ENCODE data around the gene RAET1E.
"Not testable (repeated sequence)": the region's sequence is repeated elsewhere in the genome, so short reads cannot be mapped to it uniquely, and the experiment has no call there.

RAET1E gene

GRCh38 chr6:149895048-149895590 is 2.8 kb downstream of the RAET1E start:
- H3K9me2 ChIP-seq (replicated peaks; ENCODE audit: insufficient read depth, low read length), result no peaks in the 10 kb centered on the region
- H3K79me2 ChIP-seq (ENCODE audit: low read length), result no peaks in the 10 kb centered on the region
- H3F3A ChIP-seq (ENCODE audit: insufficient read depth, low read length), result no peaks in the 10 kb centered on the region
- no peak overlapping the region for H3K4me2 ChIP-seq (ENCODE audit: low read depth, low read length)
- no peaks in the 10 kb centered on the region for H3K9me3 ChIP-seq (replicated peaks; ENCODE audit: insufficient read depth, low read length)
- no peaks in the 10 kb centered on the region for H4K20me1 ChIP-seq (ENCODE audit: insufficient read depth, low read length)
- no peaks in the 10 kb centered on the region for H3K4me1 ChIP-seq (ENCODE audit: low read length)
- TF ChIP-seq, protein P1, sequence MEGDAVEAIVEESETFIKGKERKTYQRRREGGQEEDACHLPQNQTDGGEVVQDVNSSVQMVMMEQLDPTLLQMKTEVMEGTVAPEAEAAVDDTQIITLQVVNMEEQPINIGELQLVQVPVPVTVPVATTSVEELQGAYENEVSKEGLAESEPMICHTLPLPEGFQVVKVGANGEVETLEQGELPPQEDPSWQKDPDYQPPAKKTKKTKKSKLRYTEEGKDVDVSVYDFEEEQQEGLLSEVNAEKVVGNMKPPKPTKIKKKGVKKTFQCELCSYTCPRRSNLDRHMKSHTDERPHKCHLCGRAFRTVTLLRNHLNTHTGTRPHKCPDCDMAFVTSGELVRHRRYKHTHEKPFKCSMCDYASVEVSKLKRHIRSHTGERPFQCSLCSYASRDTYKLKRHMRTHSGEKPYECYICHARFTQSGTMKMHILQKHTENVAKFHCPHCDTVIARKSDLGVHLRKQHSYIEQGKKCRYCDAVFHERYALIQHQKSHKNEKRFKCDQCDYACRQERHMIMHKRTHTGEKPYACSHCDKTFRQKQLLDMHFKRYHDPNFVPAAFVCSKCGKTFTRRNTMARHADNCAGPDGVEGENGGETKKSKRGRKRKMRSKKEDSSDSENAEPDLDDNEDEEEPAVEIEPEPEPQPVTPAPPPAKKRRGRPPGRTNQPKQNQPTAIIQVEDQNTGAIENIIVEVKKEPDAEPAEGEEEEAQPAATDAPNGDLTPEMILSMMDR (IDR thresholded peaks at IDR 0.05; ENCODE audit: low read length), result no peak
- TF ChIP-seq EZH2 (optimal IDR thresholded peaks at IDR 0.05; ENCODE audit: low read depth, low read length) (no peak), EZH2phosphoT487 (IDR thresholded peaks at IDR 0.05; ENCODE audit: low read length) (no peak)
- H3K4me3 ChIP-seq (ENCODE audit: low read length), result no peak overlapping the region
- peaks cover 29% of the 10 kb centered on the region for H3K27me3 ChIP-seq (replicated peaks; ENCODE audit: insufficient read depth, low read length)
- no peaks in the 10 kb centered on the region for H3K36me3 ChIP-seq (replicated peaks; ENCODE audit: insufficient read depth, low read length)
- H3K9ac ChIP-seq (ENCODE audit: low read length), result no peak overlapping the region
- DNase-seq, result no peak
- H2AFZ ChIP-seq (ENCODE audit: low read length), result no peak overlapping the region
- H3K27ac ChIP-seq (ENCODE audit: low read length), result no peak overlapping the region

- H3K4me2 ChIP-seq (ENCODE audit: low read depth, low read length); H4K20me1 ChIP-seq (ENCODE audit: insufficient read depth, low read length); H3K4me1 ChIP-seq (ENCODE audit: low read length); H3K9me3 ChIP-seq (replicated peaks; ENCODE audit: insufficient read depth, low read length); H3K4me3 ChIP-seq (ENCODE audit: low read length); H3K9ac ChIP-seq (ENCODE audit: low read length); H3K27ac ChIP-seq (ENCODE audit: low read length); DNase-seq; H2AFZ ChIP-seq (ENCODE audit: low read length); H3F3A ChIP-seq (ENCODE audit: insufficient read depth, low read length); H3K79me2 ChIP-seq (ENCODE audit: low read length); H3K9me2 ChIP-seq (replicated peaks; ENCODE audit: insufficient read depth, low read length); H3K36me3 ChIP-seq (replicated peaks; ENCODE audit: insufficient read depth, low read length): not testable (repeated sequence)
- peaks cover 34% of the 10 kb centered on the region; the same call in 1 of the 2 replicates for H3K27me3 ChIP-seq (replicated peaks; ENCODE audit: insufficient read depth, low read length)
Measured at GRCh38 chr6:149891864-149892263, 6.0 kb downstream of the RAET1E start.

DNA sequence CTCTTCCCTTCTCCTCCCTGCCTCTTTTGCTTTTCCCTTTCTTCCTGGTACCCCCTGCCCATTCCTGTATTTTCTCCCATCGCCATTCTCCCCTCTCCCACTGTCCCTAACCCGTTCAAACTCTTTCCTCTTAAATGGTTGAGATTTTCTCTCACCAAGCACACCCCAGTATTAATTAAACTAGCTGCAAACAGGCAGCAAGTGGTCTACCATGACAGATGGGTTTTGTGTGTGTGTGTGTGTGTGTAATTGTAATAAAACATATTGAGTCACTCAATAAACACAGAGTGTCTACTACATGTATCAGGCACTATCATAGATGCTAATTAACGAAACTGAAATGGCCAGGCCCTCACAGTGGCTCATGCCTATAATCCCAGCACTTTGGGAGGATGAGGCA is 6.7 kb downstream of the RAET1E start:
- no peak overlapping the region for H3K4me2 ChIP-seq (ENCODE audit: low read depth, low read length)
- no peaks in the 10 kb centered on the region for H3K4me1 ChIP-seq (ENCODE audit: low read length)
- H3K9me2 ChIP-seq (replicated peaks; ENCODE audit: insufficient read depth, low read length), result no peaks in the 10 kb centered on the region
- DNase-seq, result no peak
- H4K20me1 ChIP-seq (ENCODE audit: insufficient read depth, low read length), result no peaks in the 10 kb centered on the region
- TF ChIP-seq, protein P1 (IDR thresholded peaks at IDR 0.05; ENCODE audit: low read length), result no peak
- TF ChIP-seq EZH2 (optimal IDR thresholded peaks at IDR 0.05; ENCODE audit: low read depth, low read length) (no peak), EZH2phosphoT487 (IDR thresholded peaks at IDR 0.05; ENCODE audit: low read length) (no peak)
- H3K4me3 ChIP-seq (ENCODE audit: low read length), result no peak overlapping the region
- H3K27ac ChIP-seq (ENCODE audit: low read length), result no peak overlapping the region
- H3K36me3 ChIP-seq (replicated peaks; ENCODE audit: insufficient read depth, low read length), result no peaks in the 10 kb centered on the region
- H3K79me2 ChIP-seq (ENCODE audit: low read length), result no peaks in the 10 kb centered on the region
- H3K9ac ChIP-seq (ENCODE audit: low read length), result no peak overlapping the region
- H3K27me3 ChIP-seq (replicated peaks; ENCODE audit: insufficient read depth, low read length), result peaks cover 37% of the 10 kb centered on the region; the same call in 1 of the 2 replicates
- no peaks in the 10 kb centered on the region for H3K9me3 ChIP-seq (replicated peaks; ENCODE audit: insufficient read depth, low read length)
- no peaks in the 10 kb centered on the region for H3F3A ChIP-seq (ENCODE audit: insufficient read depth, low read length)
- H2AFZ ChIP-seq (ENCODE audit: low read length), result no peak overlapping the region

GRCh38 chr6:149890629-149891045 is 7.3 kb downstream of the RAET1E start:
- Histone ChIP-seq H4K20me1 (ENCODE audit: insufficient read depth, low read length) (no peaks in the 10 kb centered on the region), H2AFZ (ENCODE audit: low read length) (no peak overlapping the region), H3K9me3 (replicated peaks; ENCODE audit: insufficient read depth, low read length) (no peaks in the 10 kb centered on the region), H3K36me3 (replicated peaks; ENCODE audit: insufficient read depth, low read length) (no peaks in the 10 kb centered on the region), H3K27me3 (replicated peaks; ENCODE audit: insufficient read depth, low read length) (peaks cover 37% of the 10 kb centered on the region; the same call in 1 of the 2 replicates), H3K9ac (ENCODE audit: low read length) (no peak overlapping the region), H3F3A (ENCODE audit: insufficient read depth, low read length) (no peaks in the 10 kb centered on the region), H3K4me1 (ENCODE audit: low read length) (no peaks in the 10 kb centered on the region), H3K79me2 (ENCODE audit: low read length) (no peaks in the 10 kb centered on the region), H3K27ac (ENCODE audit: low read length) (no peak overlapping the region), H3K4me2 (ENCODE audit: low read depth, low read length) (no peak overlapping the region), H3K4me3 (ENCODE audit: low read length) (no peak overlapping the region), H3K9me2 (replicated peaks; ENCODE audit: insufficient read depth, low read length) (no peaks in the 10 kb centered on the region)
- TF ChIP-seq EZH2phosphoT487 (IDR thresholded peaks at IDR 0.05; ENCODE audit: low read length) (no peak), EZH2 (optimal IDR thresholded peaks at IDR 0.05; ENCODE audit: low read depth, low read length) (no peak)
- TF ChIP-seq, protein P1 (IDR thresholded peaks at IDR 0.05; ENCODE audit: low read length), result no peak
- DNase-seq, result no peak
